PC-9 (cell line): Measurements from ENCODE around the gene TRIO.

ENCODE experiments used
- CTCF ChIP-seq: fragments of 200-600 bp; sonication (generic); conservative IDR thresholded peaks from 2 replicates; pipeline ENCODE4 v1.6.1; 2017; ENCODE audit warnings: mixed run types, antibody characterized with exemption, mild to moderate bottlenecking, moderate library complexity
- EZH2 ChIP-seq: fragments of 200-600 bp; sonication (generic); IDR thresholded peaks from 2 replicates; pipeline ENCODE4 v1.8.0; 2017; ENCODE audit warnings: antibody characterized with exemption, low read depth

GRCh38 chr5:14220642-14221041 is 77.5 kb downstream of the TRIO start:
- TF ChIP-seq EZH2 (no peak), CTCF (no peak)
